GM12872 (cell line): ENCODE results near the gene PSMB7.

Experiments used
- TF ChIP-seq, protein P1 (sequence below): IDR thresholded peaks from 3 replicates; pipeline ENCODE4 v1.5.1; 2011; ENCODE audit warnings: low read depth, mild to moderate bottlenecking, low read length, moderate library complexity; ENCODE audit not compliant: insufficient read depth

PSMB7 gene

GRCh38 chr9:124364141-124364540, 51.1 kb downstream of the PSMB7 start:
- TF ChIP-seq, protein P1, sequence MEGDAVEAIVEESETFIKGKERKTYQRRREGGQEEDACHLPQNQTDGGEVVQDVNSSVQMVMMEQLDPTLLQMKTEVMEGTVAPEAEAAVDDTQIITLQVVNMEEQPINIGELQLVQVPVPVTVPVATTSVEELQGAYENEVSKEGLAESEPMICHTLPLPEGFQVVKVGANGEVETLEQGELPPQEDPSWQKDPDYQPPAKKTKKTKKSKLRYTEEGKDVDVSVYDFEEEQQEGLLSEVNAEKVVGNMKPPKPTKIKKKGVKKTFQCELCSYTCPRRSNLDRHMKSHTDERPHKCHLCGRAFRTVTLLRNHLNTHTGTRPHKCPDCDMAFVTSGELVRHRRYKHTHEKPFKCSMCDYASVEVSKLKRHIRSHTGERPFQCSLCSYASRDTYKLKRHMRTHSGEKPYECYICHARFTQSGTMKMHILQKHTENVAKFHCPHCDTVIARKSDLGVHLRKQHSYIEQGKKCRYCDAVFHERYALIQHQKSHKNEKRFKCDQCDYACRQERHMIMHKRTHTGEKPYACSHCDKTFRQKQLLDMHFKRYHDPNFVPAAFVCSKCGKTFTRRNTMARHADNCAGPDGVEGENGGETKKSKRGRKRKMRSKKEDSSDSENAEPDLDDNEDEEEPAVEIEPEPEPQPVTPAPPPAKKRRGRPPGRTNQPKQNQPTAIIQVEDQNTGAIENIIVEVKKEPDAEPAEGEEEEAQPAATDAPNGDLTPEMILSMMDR = no peak

GRCh38 chr9:124363326-124364096, 51.7 kb downstream of the PSMB7 start:
- TF ChIP-seq, protein P1 = no peak

DNA sequence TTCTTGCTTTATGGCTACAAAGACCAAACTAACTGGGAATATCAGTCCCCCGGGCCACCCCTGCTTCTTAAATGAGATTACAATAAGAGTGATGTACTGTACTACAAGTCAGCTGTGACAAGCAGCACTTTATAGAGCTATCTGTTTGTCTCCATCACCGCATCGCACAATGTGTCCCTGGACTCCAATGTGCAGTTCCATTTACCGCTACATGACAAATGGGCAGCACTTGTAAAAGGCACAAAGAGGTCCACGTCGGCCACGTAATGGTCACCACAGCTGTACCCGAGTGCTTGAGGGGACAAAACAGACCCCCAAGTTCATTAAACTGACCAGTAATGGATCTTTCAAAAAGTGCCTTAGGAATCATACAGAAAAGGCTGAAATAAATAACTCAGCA, 54.1 kb downstream of the PSMB7 start:
- TF ChIP-seq, protein P1 = no peak

GRCh38 chr9:124359855-124360678, 55.2 kb downstream of the PSMB7 start:
- TF ChIP-seq, protein P1 = no peak

DNA sequence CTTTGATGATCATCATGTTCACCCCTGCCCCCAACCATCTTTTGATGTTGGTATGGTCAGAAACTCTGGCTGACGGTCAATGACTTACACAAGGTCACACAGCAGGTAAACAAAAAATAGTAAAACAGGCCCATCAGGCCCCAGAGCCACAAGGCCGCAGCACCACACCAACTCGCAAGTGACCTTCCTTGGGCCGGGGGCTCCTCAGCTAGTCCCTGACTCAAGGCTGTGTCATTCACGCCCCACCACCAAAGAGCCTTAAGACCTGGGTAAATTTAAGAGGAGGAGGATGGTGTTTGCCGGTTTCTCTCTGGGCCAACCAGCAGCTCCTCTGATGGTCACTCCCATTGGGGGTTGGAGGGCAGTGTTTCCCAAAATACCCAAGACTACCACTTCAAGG, 55.8 kb downstream of the PSMB7 start:
- TF ChIP-seq, protein P1 = no peak

GRCh38 chr9:124358631-124359030, 56.6 kb downstream of the PSMB7 start:
- TF ChIP-seq, protein P1 = no peak

DNA sequence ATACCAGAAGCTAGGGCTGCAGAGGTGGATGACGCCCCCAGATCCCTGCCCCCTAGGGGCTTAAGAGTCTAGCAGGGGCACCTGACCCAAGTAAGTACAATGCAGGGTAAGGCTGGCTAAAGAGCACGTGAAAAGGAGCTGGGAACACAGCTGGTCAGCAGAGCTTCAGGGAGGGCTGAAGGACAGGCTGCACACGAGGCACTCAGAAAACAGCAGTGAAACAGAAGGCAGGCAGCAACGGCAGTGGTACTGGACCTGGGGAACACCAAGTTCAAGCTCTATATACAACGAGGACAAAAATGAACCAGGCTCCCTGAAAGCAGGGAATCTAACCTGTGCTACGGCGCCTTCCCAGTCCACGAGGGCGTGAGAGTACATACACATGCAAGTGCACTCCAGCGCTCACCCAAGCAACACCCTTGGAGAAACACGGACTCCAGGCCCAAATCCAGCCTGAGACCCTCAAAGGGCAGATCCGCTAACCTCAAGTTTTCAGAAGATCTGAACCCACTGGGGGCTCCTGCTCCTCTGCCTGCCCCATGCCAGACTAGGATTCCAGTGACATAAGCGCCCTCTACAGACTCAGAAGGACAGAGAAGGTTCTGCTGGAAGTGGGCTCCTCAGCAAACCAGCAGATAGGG, 57.4 kb downstream of the PSMB7 start:
- TF ChIP-seq, protein P1 = no peak; the same call in 2 of the 3 replicates
